Measurements from ENCODE around the gene LOXL4. TPM values are rescaled to one million over a fixed set of nuclear protein-coding genes. Genes with fewer than 3 reads are reported as not detected.

Gene LOXL4
- total RNA-seq, 6 experiments from 2014 or later: 24.9 to 57.4 (median 27.6) TPM

- H3K4me1 Mint-ChIP-seq (ENCODE audit: low read depth): peaks cover 76% of the 10 kb centered on the region
- peak; percentile 40 for TF ChIP-seq CTCF (IDR thresholded peaks at IDR 0.05)
- no peaks in the 10 kb centered on the region for H3K9me3 Mint-ChIP-seq
- no peak overlapping the region for H3K4me3 Mint-ChIP-seq
- DNase-seq: no peak
- no peaks in the 10 kb centered on the region for H3K36me3 Mint-ChIP-seq (ENCODE audit: low read depth)
- H3K27me3 Mint-ChIP-seq (ENCODE audit: insufficient read depth): no peaks in the 10 kb centered on the region; the same call in 1 of the 2 replicates
- no peak overlapping the region for H3K27ac Mint-ChIP-seq
These were observed 44.8 kb upstream of the LOXL4 start for GRCh38 chr10:98312822-98313221.

GRCh38 chr10:98312349-98312748, 44.4 kb upstream of the LOXL4 start:
- Mint-ChIP-seq H3K36me3 (ENCODE audit: low read depth) (no peaks in the 10 kb centered on the region), H3K9me3 (no peaks in the 10 kb centered on the region), H3K4me1 (ENCODE audit: low read depth) (peaks cover 72% of the 10 kb centered on the region), H3K27me3 (ENCODE audit: insufficient read depth) (no peaks in the 10 kb centered on the region; the same call in 1 of the 2 replicates), H3K4me3 (no peak overlapping the region), H3K27ac (no peak overlapping the region)
- peak; percentile 42 for DNase-seq
- no peak for TF ChIP-seq CTCF (IDR thresholded peaks at IDR 0.05)

- TF ChIP-seq CTCF (IDR thresholded peaks at IDR 0.05): no peak
- no peak overlapping the region for H3K4me3 Mint-ChIP-seq
- no peaks in the 10 kb centered on the region for H3K36me3 Mint-ChIP-seq (ENCODE audit: low read depth)
- H3K4me1 Mint-ChIP-seq (ENCODE audit: low read depth): peaks cover 55% of the 10 kb centered on the region
- no peaks in the 10 kb centered on the region for H3K9me3 Mint-ChIP-seq
- DNase-seq: no peak
- no peak overlapping the region for H3K27ac Mint-ChIP-seq
- no peaks in the 10 kb centered on the region; the same call in 1 of the 2 replicates for H3K27me3 Mint-ChIP-seq (ENCODE audit: insufficient read depth)
These were observed 42.7 kb upstream of the LOXL4 start for GRCh38 chr10:98310701-98311100.

GRCh38 chr10:98309366-98310355, 41.7 kb upstream of the LOXL4 start:
- Mint-ChIP-seq H3K4me3 (peak overlapping the region; percentile 68), H3K36me3 (ENCODE audit: low read depth) (no peaks in the 10 kb centered on the region), H3K27me3 (ENCODE audit: insufficient read depth) (peaks cover 2% of the 10 kb centered on the region), H3K4me1 (ENCODE audit: low read depth) (peaks cover 46% of the 10 kb centered on the region), H3K27ac (peak overlapping the region; percentile 64), H3K9me3 (no peaks in the 10 kb centered on the region)
- TF ChIP-seq CTCF (IDR thresholded peaks at IDR 0.05): peak; percentile 84
- peak; percentile 80 for DNase-seq

- Mint-ChIP-seq H3K4me3 (peak overlapping the region; percentile 68), H3K36me3 (ENCODE audit: low read depth) (no peaks in the 10 kb centered on the region), H3K27me3 (ENCODE audit: insufficient read depth) (peaks cover 2% of the 10 kb centered on the region), H3K4me1 (ENCODE audit: low read depth) (peaks cover 38% of the 10 kb centered on the region), H3K9me3 (no peaks in the 10 kb centered on the region), H3K27ac (peak overlapping the region; percentile 64)
- no peak for TF ChIP-seq CTCF (IDR thresholded peaks at IDR 0.05)
- no peak for DNase-seq
These were observed 40.8 kb upstream of the LOXL4 start for GRCh38 chr10:98308669-98309365.

Measured in HFFc6 (cell line).